Measurements from ENCODE around the gene FAM210A.

The FAM210A gene

DNA sequence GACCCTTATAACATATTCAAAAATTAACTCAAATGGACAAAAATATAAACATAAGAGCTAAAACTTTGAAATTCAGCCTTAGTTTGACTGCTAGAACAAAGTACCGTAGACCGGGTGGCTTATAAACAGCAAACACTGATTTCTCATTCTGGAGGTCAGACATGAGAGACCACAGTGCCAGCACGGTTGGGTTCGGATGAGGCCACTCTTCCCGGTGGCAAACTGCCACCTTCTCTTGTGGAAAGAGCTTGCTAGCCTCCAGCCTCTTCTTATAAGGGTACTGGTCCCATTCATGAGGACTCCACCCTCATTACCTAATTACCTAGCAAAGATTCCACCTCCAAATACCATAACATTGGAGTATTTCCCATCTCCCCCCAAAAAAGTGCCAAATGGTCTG lies 91.3 kb downstream of the FAM210A start:
- TF ChIP-seq, protein P1, sequence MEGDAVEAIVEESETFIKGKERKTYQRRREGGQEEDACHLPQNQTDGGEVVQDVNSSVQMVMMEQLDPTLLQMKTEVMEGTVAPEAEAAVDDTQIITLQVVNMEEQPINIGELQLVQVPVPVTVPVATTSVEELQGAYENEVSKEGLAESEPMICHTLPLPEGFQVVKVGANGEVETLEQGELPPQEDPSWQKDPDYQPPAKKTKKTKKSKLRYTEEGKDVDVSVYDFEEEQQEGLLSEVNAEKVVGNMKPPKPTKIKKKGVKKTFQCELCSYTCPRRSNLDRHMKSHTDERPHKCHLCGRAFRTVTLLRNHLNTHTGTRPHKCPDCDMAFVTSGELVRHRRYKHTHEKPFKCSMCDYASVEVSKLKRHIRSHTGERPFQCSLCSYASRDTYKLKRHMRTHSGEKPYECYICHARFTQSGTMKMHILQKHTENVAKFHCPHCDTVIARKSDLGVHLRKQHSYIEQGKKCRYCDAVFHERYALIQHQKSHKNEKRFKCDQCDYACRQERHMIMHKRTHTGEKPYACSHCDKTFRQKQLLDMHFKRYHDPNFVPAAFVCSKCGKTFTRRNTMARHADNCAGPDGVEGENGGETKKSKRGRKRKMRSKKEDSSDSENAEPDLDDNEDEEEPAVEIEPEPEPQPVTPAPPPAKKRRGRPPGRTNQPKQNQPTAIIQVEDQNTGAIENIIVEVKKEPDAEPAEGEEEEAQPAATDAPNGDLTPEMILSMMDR (IDR thresholded peaks at IDR 0.05; ENCODE audit: low read length) = no peak
- TF ChIP-seq EZH2 (IDR thresholded peaks at IDR 0.05; ENCODE audit: borderline replicate concordance, low read length) = no peak
- peaks cover under 1% of the 10 kb centered on the region for H3K4me1 ChIP-seq (ENCODE audit: insufficient read depth, low read length, severe bottlenecking)
- no peak overlapping the region for H3K4me2 ChIP-seq (ENCODE audit: low read length)
- no peaks in the 10 kb centered on the region for H3F3A ChIP-seq (ENCODE audit: insufficient read depth, low read length)
- H3K9ac ChIP-seq (ENCODE audit: low read length) = no peak overlapping the region
- H2AFZ ChIP-seq (ENCODE audit: low read length) = no peak overlapping the region
- peaks cover 90% of the 10 kb centered on the region for H3K36me3 ChIP-seq (ENCODE audit: insufficient read depth, low read length)
- H3K79me2 ChIP-seq (ENCODE audit: insufficient read depth, low read length) = peaks cover 24% of the 10 kb centered on the region; the same call in 1 of the 2 replicates
- H4K20me1 ChIP-seq (ENCODE audit: insufficient read depth, low read length) = no peaks in the 10 kb centered on the region
- H3K9me3 ChIP-seq (ENCODE audit: low read length) = peaks cover 29% of the 10 kb centered on the region
- no peaks in the 10 kb centered on the region for H3K9me2 ChIP-seq (ENCODE audit: low read depth, low read length)
- H3K27me3 ChIP-seq (ENCODE audit: insufficient read depth, low read length) = no peaks in the 10 kb centered on the region
- no peak overlapping the region for H3K27ac ChIP-seq (ENCODE audit: low read depth, low read length, poor library complexity, severe bottlenecking)
- no peak overlapping the region for H3K4me3 ChIP-seq (ENCODE audit: low read depth, low read length, poor library complexity, severe bottlenecking)

DNA sequence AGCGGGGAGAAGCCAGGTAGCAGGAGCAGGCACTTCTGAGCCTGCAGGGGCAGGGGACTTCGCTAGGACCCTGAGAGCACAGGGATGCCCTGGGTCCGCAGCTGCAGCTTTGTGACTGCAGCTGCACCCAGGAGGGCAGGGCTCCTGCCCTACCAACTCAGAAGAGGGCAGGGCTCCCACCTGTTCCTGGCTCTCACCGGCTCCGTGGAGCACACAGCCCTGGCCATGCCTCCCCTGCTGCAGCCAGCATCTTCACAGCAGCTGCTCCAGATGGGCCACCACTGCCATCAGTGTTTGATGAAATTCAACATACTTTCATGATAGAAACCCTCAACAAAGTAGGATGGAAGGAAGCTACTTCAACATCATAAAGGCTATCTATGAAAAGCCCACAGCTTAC lies 92.7 kb downstream of the FAM210A start:
- H3K9me2 ChIP-seq (ENCODE audit: low read depth, low read length) = no peaks in the 10 kb centered on the region
- H3K27ac ChIP-seq (ENCODE audit: low read depth, low read length, poor library complexity, severe bottlenecking) = no peak overlapping the region
- no peaks in the 10 kb centered on the region for H3K27me3 ChIP-seq (ENCODE audit: insufficient read depth, low read length)
- TF ChIP-seq, protein P1 (IDR thresholded peaks at IDR 0.05; ENCODE audit: low read length) = no peak
- no peak for TF ChIP-seq EZH2 (IDR thresholded peaks at IDR 0.05; ENCODE audit: borderline replicate concordance, low read length)
- H2AFZ ChIP-seq (ENCODE audit: low read length) = no peak overlapping the region
- peaks cover 31% of the 10 kb centered on the region for H3K79me2 ChIP-seq (ENCODE audit: insufficient read depth, low read length)
- H3F3A ChIP-seq (ENCODE audit: insufficient read depth, low read length) = no peaks in the 10 kb centered on the region
- peaks cover 92% of the 10 kb centered on the region for H3K36me3 ChIP-seq (ENCODE audit: insufficient read depth, low read length)
- no peak overlapping the region for H3K9ac ChIP-seq (ENCODE audit: low read length)
- H3K9me3 ChIP-seq (ENCODE audit: low read length) = peaks cover 29% of the 10 kb centered on the region
- H3K4me2 ChIP-seq (ENCODE audit: low read length) = no peak overlapping the region
- H3K4me1 ChIP-seq (ENCODE audit: insufficient read depth, low read length, severe bottlenecking) = peaks cover 14% of the 10 kb centered on the region
- no peaks in the 10 kb centered on the region for H4K20me1 ChIP-seq (ENCODE audit: insufficient read depth, low read length)
- H3K4me3 ChIP-seq (ENCODE audit: low read depth, low read length, poor library complexity, severe bottlenecking) = no peak overlapping the region

DNA sequence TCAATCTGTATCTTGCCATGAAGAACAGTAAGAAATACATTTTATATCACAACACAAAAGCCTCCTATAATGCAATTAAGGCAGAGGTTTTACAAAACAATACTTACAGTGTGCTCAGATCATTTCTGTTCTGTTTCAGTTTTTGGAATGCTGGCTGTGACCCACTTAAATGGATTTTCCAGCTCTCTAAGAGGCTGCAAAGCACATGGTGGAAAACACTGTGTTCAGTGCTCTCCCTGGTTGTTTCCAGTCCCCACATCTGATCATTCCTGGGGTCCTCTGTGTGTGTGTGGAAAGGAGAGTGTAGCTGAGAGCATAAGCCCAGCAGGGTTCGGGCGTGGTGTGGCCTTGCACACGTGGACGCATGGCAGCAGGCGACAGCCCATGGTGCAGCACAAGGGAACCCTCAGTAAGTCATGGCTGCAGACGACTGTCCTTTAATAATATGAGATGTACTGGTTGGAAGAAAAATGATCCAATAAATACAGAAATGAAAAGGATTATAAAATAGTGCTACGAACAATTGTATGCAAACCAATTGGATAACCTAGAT lies 95.6 kb downstream of the FAM210A start:
- Histone ChIP-seq H3K4me1 (ENCODE audit: insufficient read depth, low read length, severe bottlenecking) (peaks cover 43% of the 10 kb centered on the region), H4K20me1 (ENCODE audit: insufficient read depth, low read length) (no peaks in the 10 kb centered on the region), H3K9me3 (ENCODE audit: low read length) (peaks cover 29% of the 10 kb centered on the region), H3K9me2 (ENCODE audit: low read depth, low read length) (no peaks in the 10 kb centered on the region), H3K27ac (ENCODE audit: low read depth, low read length, poor library complexity, severe bottlenecking) (no peak overlapping the region), H3K27me3 (ENCODE audit: insufficient read depth, low read length) (no peaks in the 10 kb centered on the region), H3K4me3 (ENCODE audit: low read depth, low read length, poor library complexity, severe bottlenecking) (no peak overlapping the region), H3K4me2 (ENCODE audit: low read length) (no peak overlapping the region), H3K9ac (ENCODE audit: low read length) (no peak overlapping the region), H3K79me2 (ENCODE audit: insufficient read depth, low read length) (peaks cover 55% of the 10 kb centered on the region), H2AFZ (ENCODE audit: low read length) (no peak overlapping the region), H3F3A (ENCODE audit: insufficient read depth, low read length) (no peaks in the 10 kb centered on the region), H3K36me3 (ENCODE audit: insufficient read depth, low read length) (peaks cover 95% of the 10 kb centered on the region)
- TF ChIP-seq EZH2 (IDR thresholded peaks at IDR 0.05; ENCODE audit: borderline replicate concordance, low read length) = no peak
- TF ChIP-seq, protein P1 (IDR thresholded peaks at IDR 0.05; ENCODE audit: low read length) = no peak

Data from OCI-LY1 (cell line).